HEK293 (cell line): ENCODE data around the gene FUCA1.
A peak's percentile ranks its signal among the peaks of the same experiment; 100 is the strongest.

Experiments used
- HOXA7 ChIP-seq: sonication (generic); formaldehyde crosslinking; IDR thresholded peaks from 2 replicates; pipeline ENCODE4 v1.8.1; 2022; ENCODE audit warnings: missing genetic modification reagents, borderline replicate concordance
- SP7 ChIP-seq: fragments of 450-650 bp; formaldehyde crosslinking; IDR thresholded peaks from 2 replicates; pipeline ENCODE4 v1.5.1; 2016; ENCODE audit warnings: missing biosample characterization, missing genetic modification characterization
- ZBTB21 ChIP-seq: fragments of 450-650 bp; formaldehyde crosslinking; IDR thresholded peaks from 2 replicates; pipeline ENCODE4 v1.5.1; 2017; ENCODE audit warnings: missing biosample characterization, missing genetic modification characterization
- ZFP41 ChIP-seq: fragments of 450-650 bp; formaldehyde crosslinking; IDR thresholded peaks from 2 replicates; pipeline ENCODE4 v1.5.1; 2016; ENCODE audit warnings: missing biosample characterization, missing genetic modification characterization, borderline replicate concordance
- ZNF155 ChIP-seq: fragments of 450-650 bp; formaldehyde crosslinking; IDR thresholded peaks from 2 replicates; pipeline ENCODE4 v1.5.1; 2016; ENCODE audit warnings: missing biosample characterization, missing genetic modification characterization
- ZNF274 ChIP-seq, 2 experiments: fragments of 200-500 bp in 1 of 2; fragments of 450-650 bp in 1 of 2; sonication (Bioruptor generic) in 1 of 2; formaldehyde crosslinking in 1 of 2; IDR thresholded peaks; 2 replicates each; pipeline versions ENCODE4 v1.5.1 to v1.6.1; 2014 to 2016; ENCODE audit warnings: borderline replicate concordance in 1 of 2, inconsistent platforms in 1 of 2, low read length in 1 of 2, missing biosample characterization in 1 of 2, missing genetic modification characterization in 1 of 2
- ZNF335 ChIP-seq: fragments of 450-650 bp; formaldehyde crosslinking; conservative IDR thresholded peaks from 2 replicates; pipeline ENCODE4 v1.5.1; 2016; ENCODE audit warnings: missing biosample characterization, missing genetic modification characterization
- ZNF571 ChIP-seq: fragments of 450-650 bp; formaldehyde crosslinking; IDR thresholded peaks from 2 replicates; pipeline ENCODE4 v1.5.0; 2017; ENCODE audit warnings: missing biosample characterization, missing genetic modification characterization
- ZNF629 ChIP-seq: fragments of 450-650 bp; formaldehyde crosslinking; IDR thresholded peaks from 2 replicates; pipeline ENCODE4 v1.5.1; 2017; ENCODE audit warnings: missing biosample characterization, missing genetic modification characterization
- ZNF76 ChIP-seq: fragments of 450-650 bp; formaldehyde crosslinking; IDR thresholded peaks from 2 replicates; pipeline ENCODE4; 2016; ENCODE audit warnings: low read depth, missing biosample characterization, missing genetic modification characterization, borderline replicate concordance
- ZNF776 ChIP-seq: fragments of 450-650 bp; formaldehyde crosslinking; IDR thresholded peaks from 2 replicates; pipeline ENCODE4 v1.5.0; 2017; ENCODE audit warnings: missing biosample characterization, missing genetic modification characterization, borderline replicate concordance
- ZNF843 ChIP-seq: fragments of 450-650 bp; formaldehyde crosslinking; IDR thresholded peaks from 2 replicates; pipeline ENCODE4 v1.5.1; 2016; ENCODE audit warnings: missing biosample characterization, missing genetic modification characterization
- TF ChIP-seq, protein P1 (sequence below): fragments of 450-650 bp; formaldehyde crosslinking; IDR thresholded peaks from 2 replicates; pipeline ENCODE4 v1.5.1; 2016; ENCODE audit warnings: missing biosample characterization, missing genetic modification characterization, low read depth
- TF ChIP-seq, protein P2 (sequence below): fragments of 450-650 bp; IDR thresholded peaks from 2 replicates; pipeline ENCODE4 v1.5.1; 2018; ENCODE audit warnings: missing biosample characterization, missing genetic modification characterization
- TF ChIP-seq, protein P3 (sequence below): fragments of 450-650 bp; formaldehyde crosslinking; IDR thresholded peaks from 2 replicates; pipeline ENCODE4 v1.5.1; 2017; ENCODE audit warnings: missing biosample characterization, missing genetic modification characterization
- TF ChIP-seq, protein P4 (sequence below): fragments of 450-650 bp; formaldehyde crosslinking; IDR thresholded peaks from 2 replicates; pipeline ENCODE4 v1.5.1; 2016; ENCODE audit warnings: missing biosample characterization, missing genetic modification characterization
- TF ChIP-seq, protein P5 (sequence below): fragments of 450-650 bp; formaldehyde crosslinking; IDR thresholded peaks from 2 replicates; pipeline ENCODE4 v1.5.1; 2016; ENCODE audit warnings: missing biosample characterization, missing genetic modification characterization
- TF ChIP-seq, protein P6 (sequence below): fragments of 450-650 bp; formaldehyde crosslinking; optimal IDR thresholded peaks from 2 replicates; pipeline ENCODE3; 2016; ENCODE audit warnings: missing biosample characterization, mild to moderate bottlenecking, missing genetic modification characterization
- TF ChIP-seq, protein P7 (sequence below): fragments of 450-650 bp; formaldehyde crosslinking; IDR thresholded peaks from 2 replicates; pipeline ENCODE4 v1.5.1; 2017; ENCODE audit warnings: missing biosample characterization, missing genetic modification characterization
- TF ChIP-seq, protein P8 (sequence below): sonication (generic); formaldehyde crosslinking; IDR thresholded peaks from 2 replicates; pipeline ENCODE4 v1.8.1; 2022; ENCODE audit warnings: mild to moderate bottlenecking, moderate library complexity, missing genetic modification reagents
- TF ChIP-seq, protein P9 (sequence below): fragments of 450-650 bp; formaldehyde crosslinking; conservative IDR thresholded peaks from 2 replicates; pipeline ENCODE4 v1.5.1; 2016; ENCODE audit warnings: low read depth, missing biosample characterization, missing genetic modification characterization

Gene FUCA1

DNA sequence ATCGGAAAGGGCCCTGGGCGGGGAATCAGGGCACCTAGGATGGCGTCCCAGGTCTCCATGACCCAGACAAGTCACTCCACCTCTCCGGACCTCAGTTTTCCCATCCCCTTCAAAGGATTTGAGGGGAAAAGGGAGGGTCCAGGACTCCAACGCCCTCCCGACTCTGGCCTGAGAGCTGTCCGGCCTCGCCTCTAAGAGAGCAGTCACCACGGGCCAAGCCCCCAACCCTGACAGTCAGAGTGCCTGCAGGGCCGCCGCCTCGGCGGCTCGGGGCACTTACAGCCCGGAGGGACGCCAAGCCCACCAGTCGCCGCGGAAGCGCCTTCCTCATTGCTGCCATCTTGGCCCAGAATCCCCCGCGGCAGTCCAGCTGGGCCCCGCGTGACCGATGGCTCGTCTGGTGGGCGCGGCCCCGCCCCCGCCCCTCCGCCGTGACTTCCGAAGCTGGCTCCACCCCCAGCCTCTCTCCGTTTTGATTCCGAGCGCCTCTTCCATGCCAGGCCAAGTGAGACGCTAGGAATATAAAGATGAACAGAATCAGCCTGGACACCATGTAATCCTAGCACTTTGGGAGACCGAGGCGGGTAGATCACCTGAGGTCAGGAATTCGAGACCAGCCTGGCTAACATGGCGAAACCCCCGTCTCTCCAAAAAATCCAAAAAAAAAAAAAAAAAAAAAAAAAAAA lies 42.9 kb downstream of the FUCA1 start, which contains the start of gene HMGCL (continued):
- TF ChIP-seq, protein P1, sequence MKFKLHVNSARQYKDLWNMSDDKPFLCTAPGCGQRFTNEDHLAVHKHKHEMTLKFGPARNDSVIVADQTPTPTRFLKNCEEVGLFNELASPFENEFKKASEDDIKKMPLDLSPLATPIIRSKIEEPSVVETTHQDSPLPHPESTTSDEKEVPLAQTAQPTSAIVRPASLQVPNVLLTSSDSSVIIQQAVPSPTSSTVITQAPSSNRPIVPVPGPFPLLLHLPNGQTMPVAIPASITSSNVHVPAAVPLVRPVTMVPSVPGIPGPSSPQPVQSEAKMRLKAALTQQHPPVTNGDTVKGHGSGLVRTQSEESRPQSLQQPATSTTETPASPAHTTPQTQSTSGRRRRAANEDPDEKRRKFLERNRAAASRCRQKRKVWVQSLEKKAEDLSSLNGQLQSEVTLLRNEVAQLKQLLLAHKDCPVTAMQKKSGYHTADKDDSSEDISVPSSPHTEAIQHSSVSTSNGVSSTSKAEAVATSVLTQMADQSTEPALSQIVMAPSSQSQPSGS (tag by site-specific recombination): no peak
- TF ChIP-seq ZNF843 (peak; percentile 20; the same call in 1 of the 2 replicates), ZNF629 (peak; percentile 53), ZNF155 (no peak), HOXA7 (no peak), ZNF274 (IDR thresholded peaks at IDR 0.05; ENCODE audit: low read length) (no peak), ZNF274 (tag by site-specific recombination; IDR thresholded peaks at IDR 0.05; ENCODE audit: borderline replicate concordance) (no peak), ZNF571 (tag by site-specific recombination) (no peak), ZNF776 (tag by site-specific recombination) (no peak), ZBTB21 (tag by site-specific recombination) (0 out of 2 replicates have a peak, but pooled peaks have one; percentile 20), SP7 (peak; percentile 48; the same call in 1 of the 2 replicates), ZNF76 (peak; percentile 96), ZNF335 (tag by site-specific recombination) (peak; percentile 98), ZFP41 (tag by site-specific recombination) (no peak)
- TF ChIP-seq, protein P2, sequence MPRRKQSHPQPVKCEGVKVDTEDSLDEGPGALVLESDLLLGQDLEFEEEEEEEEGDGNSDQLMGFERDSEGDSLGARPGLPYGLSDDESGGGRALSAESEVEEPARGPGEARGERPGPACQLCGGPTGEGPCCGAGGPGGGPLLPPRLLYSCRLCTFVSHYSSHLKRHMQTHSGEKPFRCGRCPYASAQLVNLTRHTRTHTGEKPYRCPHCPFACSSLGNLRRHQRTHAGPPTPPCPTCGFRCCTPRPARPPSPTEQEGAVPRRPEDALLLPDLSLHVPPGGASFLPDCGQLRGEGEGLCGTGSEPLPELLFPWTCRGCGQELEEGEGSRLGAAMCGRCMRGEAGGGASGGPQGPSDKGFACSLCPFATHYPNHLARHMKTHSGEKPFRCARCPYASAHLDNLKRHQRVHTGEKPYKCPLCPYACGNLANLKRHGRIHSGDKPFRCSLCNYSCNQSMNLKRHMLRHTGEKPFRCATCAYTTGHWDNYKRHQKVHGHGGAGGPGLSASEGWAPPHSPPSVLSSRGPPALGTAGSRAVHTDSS (tag by site-specific recombination): peak; percentile 35; the same call in 1 of the 2 replicates
- TF ChIP-seq, protein P3, sequence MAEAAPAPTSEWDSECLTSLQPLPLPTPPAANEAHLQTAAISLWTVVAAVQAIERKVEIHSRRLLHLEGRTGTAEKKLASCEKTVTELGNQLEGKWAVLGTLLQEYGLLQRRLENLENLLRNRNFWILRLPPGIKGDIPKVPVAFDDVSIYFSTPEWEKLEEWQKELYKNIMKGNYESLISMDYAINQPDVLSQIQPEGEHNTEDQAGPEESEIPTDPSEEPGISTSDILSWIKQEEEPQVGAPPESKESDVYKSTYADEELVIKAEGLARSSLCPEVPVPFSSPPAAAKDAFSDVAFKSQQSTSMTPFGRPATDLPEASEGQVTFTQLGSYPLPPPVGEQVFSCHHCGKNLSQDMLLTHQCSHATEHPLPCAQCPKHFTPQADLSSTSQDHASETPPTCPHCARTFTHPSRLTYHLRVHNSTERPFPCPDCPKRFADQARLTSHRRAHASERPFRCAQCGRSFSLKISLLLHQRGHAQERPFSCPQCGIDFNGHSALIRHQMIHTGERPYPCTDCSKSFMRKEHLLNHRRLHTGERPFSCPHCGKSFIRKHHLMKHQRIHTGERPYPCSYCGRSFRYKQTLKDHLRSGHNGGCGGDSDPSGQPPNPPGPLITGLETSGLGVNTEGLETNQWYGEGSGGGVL (tag by site-specific recombination): no peak
- TF ChIP-seq, protein P4, sequence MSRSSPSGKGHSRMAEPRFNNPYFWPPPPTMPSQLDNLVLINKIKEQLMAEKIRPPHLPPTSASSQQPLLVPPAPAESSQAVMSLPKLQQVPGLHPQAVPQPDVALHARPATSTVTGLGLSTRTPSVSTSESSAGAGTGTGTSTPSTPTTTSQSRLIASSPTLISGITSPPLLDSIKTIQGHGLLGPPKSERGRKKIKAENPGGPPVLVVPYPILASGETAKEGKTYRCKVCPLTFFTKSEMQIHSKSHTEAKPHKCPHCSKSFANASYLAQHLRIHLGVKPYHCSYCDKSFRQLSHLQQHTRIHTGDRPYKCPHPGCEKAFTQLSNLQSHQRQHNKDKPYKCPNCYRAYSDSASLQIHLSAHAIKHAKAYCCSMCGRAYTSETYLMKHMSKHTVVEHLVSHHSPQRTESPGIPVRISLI: no peak
- TF ChIP-seq, protein P5, sequence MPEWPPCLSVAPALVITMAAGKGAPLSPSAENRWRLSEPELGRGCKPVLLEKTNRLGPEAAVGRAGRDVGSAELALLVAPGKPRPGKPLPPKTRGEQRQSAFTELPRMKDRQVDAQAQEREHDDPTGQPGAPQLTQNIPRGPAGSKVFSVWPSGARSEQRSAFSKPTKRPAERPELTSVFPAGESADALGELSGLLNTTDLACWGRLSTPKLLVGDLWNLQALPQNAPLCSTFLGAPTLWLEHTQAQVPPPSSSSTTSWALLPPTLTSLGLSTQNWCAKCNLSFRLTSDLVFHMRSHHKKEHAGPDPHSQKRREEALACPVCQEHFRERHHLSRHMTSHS (tag by site-specific recombination): no peak
- TF ChIP-seq, protein P6, sequence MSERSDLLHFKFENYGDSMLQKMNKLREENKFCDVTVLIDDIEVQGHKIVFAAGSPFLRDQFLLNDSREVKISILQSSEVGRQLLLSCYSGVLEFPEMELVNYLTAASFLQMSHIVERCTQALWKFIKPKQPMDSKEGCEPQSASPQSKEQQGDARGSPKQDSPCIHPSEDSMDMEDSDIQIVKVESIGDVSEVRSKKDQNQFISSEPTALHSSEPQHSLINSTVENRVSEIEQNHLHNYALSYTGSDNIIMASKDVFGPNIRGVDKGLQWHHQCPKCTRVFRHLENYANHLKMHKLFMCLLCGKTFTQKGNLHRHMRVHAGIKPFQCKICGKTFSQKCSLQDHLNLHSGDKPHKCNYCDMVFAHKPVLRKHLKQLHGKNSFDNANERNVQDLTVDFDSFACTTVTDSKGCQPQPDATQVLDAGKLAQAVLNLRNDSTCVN: peak; percentile 76
- TF ChIP-seq, protein P7, sequence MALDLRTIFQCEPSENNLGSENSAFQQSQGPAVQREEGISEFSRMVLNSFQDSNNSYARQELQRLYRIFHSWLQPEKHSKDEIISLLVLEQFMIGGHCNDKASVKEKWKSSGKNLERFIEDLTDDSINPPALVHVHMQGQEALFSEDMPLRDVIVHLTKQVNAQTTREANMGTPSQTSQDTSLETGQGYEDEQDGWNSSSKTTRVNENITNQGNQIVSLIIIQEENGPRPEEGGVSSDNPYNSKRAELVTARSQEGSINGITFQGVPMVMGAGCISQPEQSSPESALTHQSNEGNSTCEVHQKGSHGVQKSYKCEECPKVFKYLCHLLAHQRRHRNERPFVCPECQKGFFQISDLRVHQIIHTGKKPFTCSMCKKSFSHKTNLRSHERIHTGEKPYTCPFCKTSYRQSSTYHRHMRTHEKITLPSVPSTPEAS (tag by site-specific recombination): no peak
- TF ChIP-seq, protein P8, sequence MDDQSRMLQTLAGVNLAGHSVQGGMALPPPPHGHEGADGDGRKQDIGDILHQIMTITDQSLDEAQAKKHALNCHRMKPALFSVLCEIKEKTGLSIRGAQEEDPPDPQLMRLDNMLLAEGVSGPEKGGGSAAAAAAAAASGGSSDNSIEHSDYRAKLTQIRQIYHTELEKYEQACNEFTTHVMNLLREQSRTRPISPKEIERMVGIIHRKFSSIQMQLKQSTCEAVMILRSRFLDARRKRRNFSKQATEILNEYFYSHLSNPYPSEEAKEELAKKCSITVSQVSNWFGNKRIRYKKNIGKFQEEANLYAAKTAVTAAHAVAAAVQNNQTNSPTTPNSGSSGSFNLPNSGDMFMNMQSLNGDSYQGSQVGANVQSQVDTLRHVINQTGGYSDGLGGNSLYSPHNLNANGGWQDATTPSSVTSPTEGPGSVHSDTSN (CRISPR knock-in tag): 0 out of 2 replicates have a peak, but pooled peaks have one; percentile 72
- TF ChIP-seq, protein P9, sequence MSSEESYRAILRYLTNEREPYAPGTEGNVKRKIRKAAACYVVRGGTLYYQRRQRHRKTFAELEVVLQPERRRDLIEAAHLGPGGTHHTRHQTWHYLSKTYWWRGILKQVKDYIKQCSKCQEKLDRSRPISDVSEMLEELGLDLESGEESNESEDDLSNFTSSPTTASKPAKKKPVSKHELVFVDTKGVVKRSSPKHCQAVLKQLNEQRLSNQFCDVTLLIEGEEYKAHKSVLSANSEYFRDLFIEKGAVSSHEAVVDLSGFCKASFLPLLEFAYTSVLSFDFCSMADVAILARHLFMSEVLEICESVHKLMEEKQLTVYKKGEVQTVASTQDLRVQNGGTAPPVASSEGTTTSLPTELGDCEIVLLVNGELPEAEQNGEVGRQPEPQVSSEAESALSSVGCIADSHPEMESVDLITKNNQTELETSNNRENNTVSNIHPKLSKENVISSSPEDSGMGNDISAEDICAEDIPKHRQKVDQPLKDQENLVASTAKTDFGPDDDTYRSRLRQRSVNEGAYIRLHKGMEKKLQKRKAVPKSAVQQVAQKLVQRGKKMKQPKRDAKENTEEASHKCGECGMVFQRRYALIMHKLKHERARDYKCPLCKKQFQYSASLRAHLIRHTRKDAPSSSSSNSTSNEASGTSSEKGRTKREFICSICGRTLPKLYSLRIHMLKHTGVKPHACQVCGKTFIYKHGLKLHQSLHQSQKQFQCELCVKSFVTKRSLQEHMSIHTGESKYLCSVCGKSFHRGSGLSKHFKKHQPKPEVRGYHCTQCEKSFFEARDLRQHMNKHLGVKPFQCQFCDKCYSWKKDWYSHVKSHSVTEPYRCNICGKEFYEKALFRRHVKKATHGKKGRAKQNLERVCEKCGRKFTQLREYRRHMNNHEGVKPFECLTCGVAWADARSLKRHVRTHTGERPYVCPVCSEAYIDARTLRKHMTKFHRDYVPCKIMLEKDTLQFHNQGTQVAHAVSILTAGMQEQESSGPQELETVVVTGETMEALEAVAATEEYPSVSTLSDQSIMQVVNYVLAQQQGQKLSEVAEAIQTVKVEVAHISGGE (tag by site-specific recombination): no peak; the same call in 1 of the 2 replicates
